T-cell (primary cell): ENCODE data around the gene CPLX3. TPM values are rescaled to one million over a fixed set of nuclear protein-coding genes. Genes with fewer than 3 reads are reported as not detected.

ENCODE experiments used
- ATAC-seq, 4 experiments: fragments of 200-7000 bp in 3 of 4; fragments of 150-1000 bp in 1 of 4; cut with Tn5 transposase; replicated peaks in 1 of 4; 1 replicate in 3 of 4; 2 replicates in 1 of 4; pipeline ENCODE4 v1.10.0; 2021; ENCODE audit warnings: moderate library complexity in 3 of 4, mild to moderate bottlenecking in 2 of 4, moderate number of reproducible peaks in 1 of 4
- CTCF ChIA-PET, 2 donors: fragments of 300-600 bp; sonication (Branson Sonifier 250); formaldehyde crosslinking; loops; one replicate each; lab custom pipeline; 2022; ENCODE audit warnings: antibody characterized with exemption in 2 of 2; lab: Charles Lee
- POLR2A ChIA-PET, 2 donors: fragments of 300-600 bp; sonication (Branson Sonifier 250); formaldehyde crosslinking; loops; one replicate each; lab custom pipeline; 2022; ENCODE audit warnings: antibody characterized with exemption in 2 of 2; lab: Charles Lee
- DNase-seq, 35 experiments: peaks; one replicate each; pipeline versions ENCODE4 v3.0.0 to v3.0.0-alpha.2; 2013 to 2023
- H3K27ac ChIP-seq: one replicate; pipeline ENCODE4 v1.5.1; 2013; ENCODE audit warnings: low read length
- H3K27me3 ChIP-seq, 2 experiments: replicated peaks in 1 of 2; 1 replicate in 1 of 2; 2 replicates in 1 of 2; pipeline versions ENCODE4 v1.6.1 to v1.7.0; 2013; ENCODE audit warnings: low read length in 1 of 2, mixed read lengths in 1 of 2; ENCODE audit not compliant: control insufficient read depth in 2 of 2, insufficient read depth in 2 of 2; ENCODE audit errors: extremely low read depth in 1 of 2
- H3K36me3 ChIP-seq, 2 donors: 1 replicate in 1 of 2; 2 replicates in 1 of 2; pipeline versions ENCODE4 v1.6.1 to v1.7.0; 2013; ENCODE audit warnings: low read length in 1 of 2; ENCODE audit not compliant: control insufficient read depth in 2 of 2, insufficient read depth in 1 of 2; ENCODE audit errors: extremely low read depth in 1 of 2
- H3K4me1 ChIP-seq, 2 experiments: 1 replicate in 1 of 2; 2 replicates in 1 of 2; pipeline versions ENCODE4 v1.6.1 to v1.7.0; 2013; ENCODE audit warnings: low read length in 2 of 2, mixed read lengths in 1 of 2; ENCODE audit not compliant: insufficient read depth in 2 of 2, control insufficient read depth in 1 of 2; ENCODE audit errors: extremely low read depth in 1 of 2
- H3K4me3 ChIP-seq, 2 donors: 1 replicate in 1 of 2; 2 replicates in 1 of 2; pipeline versions ENCODE4 v1.5.1 to v1.7.0; 2013; ENCODE audit warnings: mild to moderate bottlenecking in 2 of 2, low read length in 1 of 2, moderate library complexity in 1 of 2; ENCODE audit not compliant: control insufficient read depth in 1 of 2; ENCODE audit errors: extremely low read depth in 1 of 2
- H3K9me3 ChIP-seq: 2 replicates; pipeline ENCODE4 v1.7.0; 2013
- H3K27ac Mint-ChIP-seq, 2 donors: one replicate each; pipeline ENCODE4 v1.8.0; 2020 to 2021; ENCODE audit warnings: mild to moderate bottlenecking in 2 of 2, mixed read lengths in 2 of 2
- H3K27me3 Mint-ChIP-seq, 2 donors: one replicate each; pipeline ENCODE4 v1.8.0; 2021 to 2022; ENCODE audit warnings: mixed read lengths in 2 of 2
- H3K36me3 Mint-ChIP-seq: one replicate; pipeline ENCODE4 v1.8.0; 2021; ENCODE audit warnings: mixed read lengths
- H3K4me1 Mint-ChIP-seq, 3 donors: one replicate each; pipeline ENCODE4 v1.8.0; 2020 to 2022; ENCODE audit warnings: mixed read lengths in 3 of 3, mild to moderate bottlenecking in 1 of 3
- H3K4me3 Mint-ChIP-seq, 3 donors: one replicate each; pipeline ENCODE4 v1.8.0; 2020 to 2022; ENCODE audit warnings: mild to moderate bottlenecking in 3 of 3, mixed read lengths in 3 of 3, moderate library complexity in 3 of 3
- H3K9me3 Mint-ChIP-seq, 3 donors: one replicate each; pipeline ENCODE4 v1.8.0; 2020 to 2022; ENCODE audit warnings: mixed read lengths in 3 of 3
- WGBS: methylation state at CpG from one replicate; pipeline ENCODE4 v1.1.5; 2013; ENCODE audit warnings: missing lambda C conversion rate; ENCODE audit not compliant: insufficient coverage; 5-methylcytosine and 5-hydroxymethylcytosine counted together
- total RNA-seq, 35 experiments: library from RNA in 6 of 35; stranded (reverse) in 6 of 35; fragments of 120-200 nt in 1 of 35; gene quantifications; one replicate each; pipeline versions ENCODE4 v1.2.1 to v1.2.4 and lab custom pipeline; 2013 to 2026

The CPLX3 gene
- total RNA-seq, 5 donors from 2014 or later (not counting 1 experiment from before 2014, with no cell fraction given), result 0.16 to 0.50 (median 0.26) TPM; not detected in 2

GRCh38 chr15:74845208-74845568, 18.8 kb downstream of the CPLX3 start:
- Mint-ChIP-seq H3K27me3 (no peaks in the 10 kb centered on the region), H3K36me3 (peaks cover 27% of the 10 kb centered on the region), H3K9me3 (no peaks in the 10 kb centered on the region), H3K27ac (peak overlapping the region; percentile 96 to 97), H3K4me3 (peak overlapping the region; percentile 34 to 86 (median 64)), H3K4me1 (peaks cover 48 to 62% (median 54%) of the 10 kb centered on the region in 3 donors)
- Histone ChIP-seq H3K36me3 (peaks cover 14 to 37% of the 10 kb centered on the region in 2 donors), H3K27ac (peak overlapping the region; percentile 71), H3K4me1 (peaks cover 28 to 62% of the 10 kb centered on the region in 2 experiments), H3K4me3 (peak overlapping the region; percentile 8 to 25), H3K27me3 (no peaks in the 10 kb centered on the region), H3K9me3 (no peaks in the 10 kb centered on the region)
- peak in 32 of 35 experiments; percentile 28 to 73 (median 46) for DNase-seq
- POLR2A ChIA-PET, result no interaction called here
- CTCF ChIA-PET, result interaction anchor here in 1 of 2 donors (0.5 to 2.8 kb wide), 4 partner anchors 26 to 57 kb away, joined by 3 to 18 read pairs (median 4); partner anchors contain the start of gene SCAMP2
- 0% methylated on average over 1 of the region's 5 CpGs for WGBS
- ATAC-seq, result peak; percentile 38 to 70 (median 66)

- no peaks in the 10 kb centered on the region for H3K27me3 ChIP-seq
- peak overlapping the region in 1 of 2 donors; percentile 8 for H3K4me3 ChIP-seq
- Mint-ChIP-seq H3K36me3 (peaks cover 27% of the 10 kb centered on the region), H3K4me3 (peak overlapping the region; percentile 34 to 86 (median 64)), H3K9me3 (no peaks in the 10 kb centered on the region), H3K27me3 (no peaks in the 10 kb centered on the region), H3K4me1 (peaks cover 48 to 58% (median 54%) of the 10 kb centered on the region in 3 donors), H3K27ac (peak overlapping the region; percentile 96 to 97)
- ChIA-PET POLR2A (interaction anchor here in 1 of 2 donors (0.5 kb wide), 1 partner anchor 19 kb away, joined by 5 read pairs; no protein-coding TSS in a partner anchor), CTCF (interaction anchor here in 1 of 2 donors (2.8 kb wide), 1 partner anchor 56 kb away, joined by 18 read pairs; no protein-coding TSS in a partner anchor)
- H3K9me3 ChIP-seq, result no peaks in the 10 kb centered on the region
- H3K36me3 ChIP-seq, result peaks cover 10 to 37% of the 10 kb centered on the region in 2 donors
- H3K27ac ChIP-seq, result peak overlapping the region; percentile 71
- peaks cover 28 to 58% of the 10 kb centered on the region in 2 experiments for H3K4me1 ChIP-seq
- 45% methylated on average over 2 of the region's 4 CpGs for whole genome bisulfite sequencing
- DNase-seq (peak in 7 of 35 experiments; percentile 5 to 51 (median 13)), ATAC-seq (peak in 3 of 4 experiments; percentile 2 to 21 (median 19))
These were observed 19.2 kb downstream of the CPLX3 start for GRCh38 chr15:74845581-74845980.

DNA sequence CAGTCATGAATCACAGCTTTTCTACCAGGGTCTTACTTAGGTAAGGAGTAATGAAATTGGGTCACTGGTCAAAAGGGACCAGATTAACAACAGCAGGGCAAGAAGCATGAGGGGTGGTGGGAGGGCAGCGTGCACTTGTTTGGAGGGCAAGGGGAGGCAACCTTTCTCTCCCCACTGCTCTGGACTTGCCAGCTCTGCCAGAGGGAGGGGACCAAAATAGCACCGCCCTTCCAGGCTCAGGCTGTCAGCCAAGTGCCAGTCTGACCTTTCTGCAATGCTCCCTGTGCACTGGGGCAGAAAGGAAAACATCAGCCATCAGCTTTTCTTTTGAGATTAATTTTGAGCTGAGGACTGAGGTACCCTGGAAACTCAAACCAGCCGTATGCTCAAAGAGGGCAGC, 21.0 kb downstream of the CPLX3 start:
- POLR2A ChIA-PET, result interaction anchor here in 1 of 2 donors (0.6 to 0.8 kb wide), 2 partner anchors 18 to 1114 kb away, joined by 3 to 4 read pairs; no protein-coding TSS in a partner anchor
- peaks cover 12 to 51% of the 10 kb centered on the region in 2 donors for H3K36me3 ChIP-seq
- WGBS, result 86% methylated on average over 1 of the region's 3 CpGs

DNA sequence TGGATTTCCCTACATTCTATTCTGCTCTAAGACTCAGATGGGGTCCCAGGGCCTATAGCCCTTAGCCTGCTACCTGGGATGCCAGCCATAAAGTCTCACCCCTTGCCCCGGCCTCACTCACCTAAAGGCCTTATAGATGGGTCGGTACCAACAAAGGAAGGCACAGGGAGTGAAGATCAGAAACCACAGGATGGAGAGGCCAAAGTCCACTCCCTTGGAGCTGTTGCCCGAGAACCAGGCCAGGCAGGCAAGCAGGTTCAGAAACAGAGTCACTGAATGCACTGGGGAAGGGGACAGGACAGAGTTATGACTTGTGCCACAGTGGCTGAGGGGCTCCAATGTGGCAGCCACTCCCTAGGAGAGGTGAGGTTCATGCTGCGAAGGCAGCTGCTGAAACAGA, 24.0 kb downstream of the CPLX3 start:
- 97% methylated on average over 3 of the region's 4 CpGs for WGBS
- Histone ChIP-seq H3K36me3 (peaks cover 26 to 73% of the 10 kb centered on the region in 2 donors), H3K4me3 (no peak overlapping the region), H3K27ac (no peak overlapping the region), H3K9me3 (no peaks in the 10 kb centered on the region), H3K4me1 (peaks cover 4 to 13% of the 10 kb centered on the region in 2 experiments), H3K27me3 (no peaks in the 10 kb centered on the region)
- DNase-seq (no peak), ATAC-seq (no peak)
- H3K27me3 Mint-ChIP-seq, result no peaks in the 10 kb centered on the region
- no peaks in the 10 kb centered on the region for H3K9me3 Mint-ChIP-seq
- peaks cover 44% of the 10 kb centered on the region for H3K36me3 Mint-ChIP-seq
- peaks cover 11 to 16% (median 13%) of the 10 kb centered on the region in 3 donors for H3K4me1 Mint-ChIP-seq
- POLR2A ChIA-PET, result no interaction called here
- CTCF ChIA-PET, result no interaction called here
- no peak overlapping the region for H3K27ac Mint-ChIP-seq
- no peak overlapping the region for H3K4me3 Mint-ChIP-seq

More for the DNA sequence above, 21.0 kb downstream of the CPLX3 start:
- peaks cover 39% of the 10 kb centered on the region for H3K36me3 Mint-ChIP-seq
- no peak overlapping the region for H3K4me3 ChIP-seq
- ATAC-seq (no peak), DNase-seq (no peak)
- CTCF ChIA-PET, result no interaction called here
- H3K27ac ChIP-seq, result no peak overlapping the region
- H3K9me3 ChIP-seq, result no peaks in the 10 kb centered on the region
- H3K4me1 Mint-ChIP-seq, result peaks cover 31 to 40% (median 36%) of the 10 kb centered on the region in 3 donors
- H3K27ac Mint-ChIP-seq, result peak overlapping the region; percentile 71 to 73
- H3K27me3 Mint-ChIP-seq, result no peaks in the 10 kb centered on the region
- H3K4me1 ChIP-seq, result peaks cover 24 to 40% of the 10 kb centered on the region in 2 experiments
- H3K4me3 Mint-ChIP-seq, result no peak overlapping the region
- H3K9me3 Mint-ChIP-seq, result no peaks in the 10 kb centered on the region
- no peaks in the 10 kb centered on the region for H3K27me3 ChIP-seq

GRCh38 chr15:74851960-74852359, 25.5 kb downstream of the CPLX3 start:
- Mint-ChIP-seq H3K4me3 (no peak overlapping the region), H3K4me1 (peaks cover 10 to 15% (median 10%) of the 10 kb centered on the region in 3 donors), H3K9me3 (no peaks in the 10 kb centered on the region), H3K27me3 (no peaks in the 10 kb centered on the region), H3K36me3 (peaks cover 44% of the 10 kb centered on the region), H3K27ac (peak overlapping the region in 1 of 2 donors; percentile 11)
- ChIA-PET POLR2A (interaction anchor here in 1 of 2 donors (0.5 kb wide), 1 partner anchor 43 kb away, joined by 5 read pairs; no protein-coding TSS in a partner anchor), CTCF (interaction anchor here (1.2 to 1.5 kb wide), 2 partner anchors 50 kb away, joined by 3 read pairs; no protein-coding TSS in a partner anchor)
- peaks cover 0 to 4% of the 10 kb centered on the region in 2 experiments for H3K4me1 ChIP-seq
- H3K27me3 ChIP-seq, result no peaks in the 10 kb centered on the region
- ATAC-seq (no peak), DNase-seq (no peak)
- H3K36me3 ChIP-seq, result peaks cover 26 to 77% of the 10 kb centered on the region in 2 donors
- 98% methylated on average over 6 of the region's 7 CpGs for WGBS
- no peak overlapping the region for H3K4me3 ChIP-seq
- no peak overlapping the region for H3K27ac ChIP-seq
- no peaks in the 10 kb centered on the region for H3K9me3 ChIP-seq

DNA sequence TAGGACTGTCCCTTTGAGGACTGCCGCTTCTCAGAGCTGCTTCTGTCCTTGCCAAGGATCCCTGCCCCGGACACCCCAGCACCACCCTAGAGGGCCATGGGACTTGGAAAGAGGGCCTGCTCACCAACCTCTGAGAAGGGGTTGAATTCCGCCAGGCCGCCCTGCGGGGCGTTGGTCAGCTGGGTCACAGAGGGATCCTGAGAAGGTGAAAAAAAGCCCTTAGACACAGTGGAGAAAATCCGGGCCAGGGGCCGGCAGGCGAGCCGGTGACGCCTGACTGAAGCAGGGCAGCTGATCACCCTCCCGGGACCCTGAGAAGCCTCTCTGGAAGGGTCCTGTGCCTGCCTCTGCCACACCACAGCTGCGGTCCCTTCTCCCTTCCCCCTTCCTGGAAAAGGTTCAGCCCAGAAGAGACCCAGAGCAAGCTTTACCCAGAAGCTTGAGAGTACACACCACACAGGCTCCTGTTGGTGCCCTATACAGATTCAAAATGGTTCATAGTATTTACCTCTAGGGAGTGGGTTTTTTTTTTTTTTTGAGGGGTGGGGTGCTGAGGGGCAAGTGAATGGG, 28.1 kb downstream of the CPLX3 start:
- Mint-ChIP-seq H3K36me3 (peaks cover 30% of the 10 kb centered on the region), H3K9me3 (no peaks in the 10 kb centered on the region), H3K4me3 (no peak overlapping the region), H3K27ac (no peak overlapping the region), H3K27me3 (no peaks in the 10 kb centered on the region), H3K4me1 (peaks cover 34 to 35% (median 35%) of the 10 kb centered on the region in 3 donors)
- ChIA-PET CTCF (no interaction called here), POLR2A (no interaction called here)
- Histone ChIP-seq H3K36me3 (peaks cover 26 to 68% of the 10 kb centered on the region in 2 donors), H3K4me1 (peaks cover 6 to 28% of the 10 kb centered on the region in 2 experiments), H3K4me3 (no peak overlapping the region), H3K27ac (no peak overlapping the region), H3K27me3 (no peaks in the 10 kb centered on the region), H3K9me3 (no peaks in the 10 kb centered on the region)
- WGBS, result 100% methylated on average over 6 of the region's 13 CpGs
- DNase-seq (no peak), ATAC-seq (no peak)
